ENCODE measurements around the gene NCMAP. TPM values are rescaled to one million over a fixed set of nuclear protein-coding genes. Genes with fewer than 3 reads are reported as not detected.

NCMAP gene
- polyA plus RNA-seq, 1 of the 3 experiments (the other 2 are of a cell fraction), result not detected

- ChIA-PET CTCF (interaction anchor here (1.2 to 2.7 kb wide), 2 partner anchors 16 to 34 kb away, joined by 3 to 12 read pairs; no protein-coding TSS in a partner anchor), POLR2A (no interaction called here)
- Histone ChIP-seq H3F3A (replicated peaks; ENCODE audit: insufficient read depth) (no peaks in the 10 kb centered on the region), H3K9ac (no peak overlapping the region), H3K79me2 (ENCODE audit: insufficient read depth) (no peaks in the 10 kb centered on the region), H3K27ac (ENCODE audit: low read depth in 2 of 2, low read length in 1 of 2) (no peak overlapping the region), H3K4me1 (ENCODE audit: control insufficient read depth in 1 of 2, insufficient read depth in 2 of 2, low read depth in 1 of 2, low read length in 1 of 2) (no peaks in the 10 kb centered on the region), H3K4me3 (ENCODE audit: low read depth in 2 of 2, low read length in 1 of 2) (no peak overlapping the region), H2AFZ (ENCODE audit: low read depth) (no peak overlapping the region), H4K20me1 (ENCODE audit: insufficient read depth) (no peaks in the 10 kb centered on the region), H3K4me2 (no peak overlapping the region), H3K9me2 (no peaks in the 10 kb centered on the region), H3K36me3 (replicated peaks in 1 of 2; ENCODE audit: control insufficient read depth in 1 of 2, insufficient read depth in 2 of 2, low read length in 1 of 2) (no peaks in the 10 kb centered on the region), H3K27me3 (ENCODE audit: insufficient read depth) (no peaks in the 10 kb centered on the region; the same call in 1 of the 2 replicates), H3K9me3 (no peaks in the 10 kb centered on the region)
- no peak for TF ChIP-seq RXRA (IDR thresholded peaks at IDR 0.05; ENCODE audit: borderline replicate concordance, low read depth)
- TF ChIP-seq FOSL2 (IDR thresholded peaks at IDR 0.05; ENCODE audit: borderline replicate concordance, low read depth), result no peak
- no peak for TF ChIP-seq TCF12 (IDR thresholded peaks at IDR 0.05)
- WGBS (ENCODE audit: low lambda C conversion rate), result 55% methylated on average over 5 of the region's 5 CpGs
- no peak for DNase-seq
Observed at GRCh38 chr1:24621121-24621520, 65.2 kb downstream of the NCMAP start.

DNA sequence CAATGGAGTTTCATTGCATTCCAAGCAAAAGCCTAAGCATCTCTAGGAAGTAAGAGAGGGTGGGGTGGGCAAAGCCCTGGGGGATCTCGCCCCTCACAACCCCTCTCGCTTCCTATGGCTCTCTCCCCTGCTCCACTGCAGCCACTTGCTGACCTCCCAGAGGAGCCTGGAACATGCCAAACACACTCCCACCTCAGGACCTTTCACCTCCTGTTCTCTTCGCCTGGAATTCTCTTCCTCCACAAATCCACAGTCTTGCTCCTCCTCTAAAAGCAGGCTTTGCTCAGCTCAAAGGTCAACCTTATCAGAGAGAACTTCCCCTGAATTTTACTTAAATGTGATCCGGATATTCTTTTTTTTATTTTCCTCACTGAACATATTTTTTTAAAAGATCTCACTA lies 66.3 kb downstream of the NCMAP start:
- no peak overlapping the region for H2AFZ ChIP-seq (ENCODE audit: low read depth)
- POLR2A ChIA-PET, result no interaction called here
- H3K4me3 ChIP-seq (ENCODE audit: low read depth in 2 of 2, low read length in 1 of 2), result no peak overlapping the region
- no peak overlapping the region for H3K4me2 ChIP-seq
- no peaks in the 10 kb centered on the region for H3K36me3 ChIP-seq (replicated peaks in 1 of 2; ENCODE audit: control insufficient read depth in 1 of 2, insufficient read depth in 2 of 2, low read length in 1 of 2)
- H3F3A ChIP-seq (replicated peaks; ENCODE audit: insufficient read depth), result no peaks in the 10 kb centered on the region
- DNase-seq, result no peak
- no peaks in the 10 kb centered on the region for H3K79me2 ChIP-seq (ENCODE audit: insufficient read depth)
- no peaks in the 10 kb centered on the region for H3K4me1 ChIP-seq (ENCODE audit: control insufficient read depth in 1 of 2, insufficient read depth in 2 of 2, low read depth in 1 of 2, low read length in 1 of 2)
- 72% methylated on average over 4 of the region's 4 CpGs for WGBS (ENCODE audit: low lambda C conversion rate)
- CTCF ChIA-PET, result interaction anchor here (1.5 kb wide), 1 partner anchor 13 kb away, joined by 4 read pairs; no protein-coding TSS in a partner anchor
- H3K27me3 ChIP-seq (ENCODE audit: insufficient read depth), result no peaks in the 10 kb centered on the region; the same call in 1 of the 2 replicates
- H3K9ac ChIP-seq, result no peak overlapping the region
- no peaks in the 10 kb centered on the region for H3K9me3 ChIP-seq
- H3K9me2 ChIP-seq, result no peaks in the 10 kb centered on the region
- no peak overlapping the region for H3K27ac ChIP-seq (ENCODE audit: low read depth in 2 of 2, low read length in 1 of 2)
- TF ChIP-seq SMC3 (IDR thresholded peaks at IDR 0.05; ENCODE audit: low read depth, low read length), result no peak
- no peak for TF ChIP-seq CHD2 (IDR thresholded peaks at IDR 0.05; ENCODE audit: low read length, partially characterized antibody)
- no peak for TF ChIP-seq IRF3 (IDR thresholded peaks at IDR 0.05; ENCODE audit: low read depth, low read length)
- no peak for TF ChIP-seq SIN3A (IDR thresholded peaks at IDR 0.05; ENCODE audit: borderline replicate concordance, low read depth, low read length)
- TF ChIP-seq NFIC (IDR thresholded peaks at IDR 0.05; ENCODE audit: borderline replicate concordance), result no peak
- no peak for TF ChIP-seq FOSL2 (IDR thresholded peaks at IDR 0.05; ENCODE audit: borderline replicate concordance, low read depth)
- no peak for TF ChIP-seq YY1 (IDR thresholded peaks at IDR 0.05; ENCODE audit: low read depth)
- TF ChIP-seq RXRA (IDR thresholded peaks at IDR 0.05; ENCODE audit: borderline replicate concordance, low read depth), result no peak
- TF ChIP-seq RFX5 (IDR thresholded peaks at IDR 0.05; ENCODE audit: low read length), result no peak
- TF ChIP-seq NRF1 (IDR thresholded peaks at IDR 0.05; ENCODE audit: low read depth, low read length), result no peak
- no peak for TF ChIP-seq ELF1 (IDR thresholded peaks at IDR 0.05)
- TF ChIP-seq PBX3 (IDR thresholded peaks at IDR 0.05), result no peak
- TF ChIP-seq JUND (IDR thresholded peaks at IDR 0.05), result no peak
- TF ChIP-seq RCOR1 (IDR thresholded peaks at IDR 0.05; ENCODE audit: low read length), result no peak
- no peak for TF ChIP-seq USF1 (IDR thresholded peaks at IDR 0.05; ENCODE audit: borderline replicate concordance, low read depth)
- TF ChIP-seq TAF1 (IDR thresholded peaks at IDR 0.05; ENCODE audit: borderline replicate concordance, low read depth, low read length), result no peak
- no peaks in the 10 kb centered on the region for H4K20me1 ChIP-seq (ENCODE audit: insufficient read depth)

All from SK-N-SH (cell line).